Epithelial cell of esophagus (primary cell): ENCODE measurements around the gene DLX6.
"Not testable (repeated sequence)": the region's sequence is repeated elsewhere in the genome, so short reads cannot be mapped to it uniquely, and the experiment has no call there.

ENCODE experiments used
- DNase-seq: peaks from one replicate; pipeline ENCODE4 v3.0.0; 2010; ENCODE audit warnings: low read depth
- H3K4me3 ChIP-seq: 2 replicates; pipeline ENCODE4 v1.5.1; 2011; ENCODE audit warnings: mild to moderate bottlenecking, low read length, control low read depth
- CTCF ChIP-seq: IDR thresholded peaks from 2 replicates; pipeline ENCODE4 v1.5.1; 2011; ENCODE audit warnings: low read depth, mild to moderate bottlenecking, low read length, control low read depth, inconsistent platforms; ENCODE audit not compliant: insufficient read depth; ENCODE audit errors: missing control alignments

DLX6 gene

GRCh38 chr7:97025983-97026714 lies 20.8 kb downstream of the DLX6 start:
- no peak overlapping the region for H3K4me3 ChIP-seq
- no peak for TF ChIP-seq CTCF
- no peak for DNase-seq

GRCh38 chr7:97026715-97027426 lies 21.5 kb downstream of the DLX6 start:
- H3K4me3 ChIP-seq = peak overlapping the region; percentile 29
- DNase-seq = no peak
- TF ChIP-seq CTCF = no peak

GRCh38 chr7:97027427-97028234 lies 22.3 kb downstream of the DLX6 start:
- DNase-seq = peak; percentile 83
- TF ChIP-seq CTCF = peak; percentile 94
- H3K4me3 ChIP-seq = peak overlapping the region; percentile 29

- not testable (repeated sequence) for DNase-seq, H3K4me3 ChIP-seq
Observed at GRCh38 chr7:97034213-97034852, 29.0 kb downstream of the DLX6 start.

GRCh38 chr7:97039374-97040065 lies 34.2 kb downstream of the DLX6 start:
- no peak for DNase-seq
- H3K4me3 ChIP-seq = no peak overlapping the region
- TF ChIP-seq CTCF = no peak

GRCh38 chr7:97043281-97043680 lies 37.9 kb downstream of the DLX6 start:
- no peak for TF ChIP-seq CTCF
- DNase-seq = peak; percentile 49
- H3K4me3 ChIP-seq = no peak overlapping the region
